ENCODE results near the gene HIPK4. TPM values are rescaled to one million over a fixed set of nuclear protein-coding genes. Genes with fewer than 3 reads are reported as not detected.
"Not testable (repeated sequence)": the region's sequence is repeated elsewhere in the genome, so short reads cannot be mapped to it uniquely, and the experiment has no call there.

Gene HIPK4
- total and polyA plus RNA-seq, 2 experiments from 2014 or later: 0.21 to 0.52 TPM

GRCh38 chr19:40410030-40410389, 20.0 kb upstream of the HIPK4 start:
- H3K36me3 ChIP-seq (ENCODE audit: insufficient read depth): no peaks in the 10 kb centered on the region
- H3K36me3 Mint-ChIP-seq (ENCODE audit: low read depth): no peaks in the 10 kb centered on the region
- peaks cover 25% of the 10 kb centered on the region for H3K4me1 ChIP-seq (ENCODE audit: insufficient read depth)
- 0 out of 2 replicates have a peak overlapping the region, but pooled peaks have one; percentile 56 for H2AFZ ChIP-seq
- H3K27ac Mint-ChIP-seq: peak overlapping the region; percentile 90
- TF ChIP-seq ZNF331 (CRISPR knock-in tag; IDR thresholded peaks at IDR 0.05; ENCODE audit: low read depth): no peak
- no peak for TF ChIP-seq ETS1 (IDR thresholded peaks at IDR 0.05)
- TF ChIP-seq STAT1 (IDR thresholded peaks at IDR 0.05; ENCODE audit: unreplicated experiment): no peak
- TF ChIP-seq ZNF114 (CRISPR knock-in tag; IDR thresholded peaks at IDR 0.05): no peak
- TF ChIP-seq REST (IDR thresholded peaks at IDR 0.05; ENCODE audit: unreplicated experiment): no peak
- TF ChIP-seq EZH2phosphoT487 (IDR thresholded peaks at IDR 0.05; ENCODE audit: unreplicated experiment): no peak
- no peak for TF ChIP-seq EZH2 (IDR thresholded peaks at IDR 0.05; ENCODE audit: low read depth, unreplicated experiment)
- no peak for TF ChIP-seq CTCF (conservative IDR thresholded peaks at IDR 0.05; ENCODE audit: low read depth in 2 of 2)
- TF ChIP-seq POLR2AphosphoS5 (IDR thresholded peaks at IDR 0.05; ENCODE audit: low read depth): no peak
- no peak for TF ChIP-seq CREB1 (CRISPR knock-in tag; IDR thresholded peaks at IDR 0.05; ENCODE audit: low read depth)
- H3K9me2 ChIP-seq (ENCODE audit: insufficient read depth): no peaks in the 10 kb centered on the region
- peak; percentile 60 for ATAC-seq
- peak overlapping the region; percentile 66; the same call in 1 of the 2 replicates for H3K4me2 ChIP-seq
- H3K4me3 ChIP-seq: no peak overlapping the region
- peak overlapping the region; percentile 66 for H3K27ac ChIP-seq (ENCODE audit: low read depth)
- H3K9me3 Mint-ChIP-seq: no peaks in the 10 kb centered on the region
- DNase-seq (ENCODE audit: low spot score): peak; percentile 73
- H4K20me1 ChIP-seq (replicated peaks; ENCODE audit: insufficient read depth): no peaks in the 10 kb centered on the region
- no peaks in the 10 kb centered on the region for H3K79me2 ChIP-seq (replicated peaks; ENCODE audit: insufficient read depth)
- no peak overlapping the region for H3K4me3 Mint-ChIP-seq
- H3F3A ChIP-seq (replicated peaks; ENCODE audit: low read depth): 0 out of 2 replicates have a peak, but pooled peaks cover 3% of the 10 kb centered on the region
- H3K4me1 Mint-ChIP-seq: peaks cover 31% of the 10 kb centered on the region
- no peaks in the 10 kb centered on the region for H3K27me3 ChIP-seq (ENCODE audit: insufficient read depth)
- H3K27me3 Mint-ChIP-seq (ENCODE audit: insufficient read depth, low read depth, poor library complexity): peaks cover 4% of the 10 kb centered on the region

GRCh38 chr19:40408598-40408925, 18.6 kb upstream of the HIPK4 start:
- not testable (repeated sequence) for H3K36me3 Mint-ChIP-seq (ENCODE audit: low read depth)
- peaks cover 33% of the 10 kb centered on the region for H3K4me1 Mint-ChIP-seq

More at GRCh38 chr19:40408598-40408925, 18.6 kb upstream of the HIPK4 start:
- not testable (repeated sequence) for H3K4me2 ChIP-seq; H3K27me3 Mint-ChIP-seq (ENCODE audit: insufficient read depth, low read depth, poor library complexity); H3K36me3 ChIP-seq (ENCODE audit: insufficient read depth); H2AFZ ChIP-seq; H3K27ac Mint-ChIP-seq; H3K9me2 ChIP-seq (ENCODE audit: insufficient read depth); H3K27ac ChIP-seq (ENCODE audit: low read depth); DNase-seq (ENCODE audit: low spot score); H4K20me1 ChIP-seq (replicated peaks; ENCODE audit: insufficient read depth); H3K27me3 ChIP-seq (ENCODE audit: insufficient read depth); ATAC-seq; H3F3A ChIP-seq (replicated peaks; ENCODE audit: low read depth); H3K4me3 ChIP-seq; H3K9me3 Mint-ChIP-seq; H3K79me2 ChIP-seq (replicated peaks; ENCODE audit: insufficient read depth); H3K4me3 Mint-ChIP-seq
- H3K4me1 ChIP-seq (ENCODE audit: insufficient read depth): peaks cover 28% of the 10 kb centered on the region
